OCI-LY1 (cell line): ENCODE data around the gene FHIT.

Source experiments
- CTCF ChIP-seq: fragments of 200-600 bp; sonication (generic), shearing (Covaris generic); IDR thresholded peaks from 2 replicates; pipeline ENCODE4 v1.5.1; 2017; ENCODE audit warnings: mild to moderate bottlenecking, antibody characterized with exemption, low read length, moderate library complexity, mixed read lengths
- EZH2 ChIP-seq: fragments of 200-600 bp; sonication (generic), shearing (Covaris generic); IDR thresholded peaks from 2 replicates; pipeline ENCODE4 v1.8.0; 2017; ENCODE audit warnings: borderline replicate concordance, mixed run types, mild to moderate bottlenecking, antibody characterized with exemption, low read length, moderate library complexity, mixed read lengths

- no peak for TF ChIP-seq CTCF
- no peak for TF ChIP-seq EZH2
These were observed 1430.0 kb downstream of the FHIT start for GRCh38 chr3:59821274-59821673.
